Measurements from ENCODE around the gene C4BPB.

- TF ChIP-seq CTCF (IDR thresholded peaks at IDR 0.05; ENCODE audit: insufficient read depth, low read depth, low read length) (no peak), EZH2 (IDR thresholded peaks at IDR 0.05; ENCODE audit: insufficient read depth, low read length) (no peak)
These were observed 34.2 kb upstream of the C4BPB start for GRCh38 chr1:207054491-207054890.

Data from astrocyte (in vitro differentiated cells and primary cell).